NCI-H1436 treated with DMSO at 0.1 percent for 48 hours (cell line): Measurements from ENCODE around the gene GGT6.

Experiments
- DNase-seq: peaks from one replicate; lab custom pipeline; 2025; lab: John Stamatoyannopoulos, UW

GGT6 gene

DNA sequence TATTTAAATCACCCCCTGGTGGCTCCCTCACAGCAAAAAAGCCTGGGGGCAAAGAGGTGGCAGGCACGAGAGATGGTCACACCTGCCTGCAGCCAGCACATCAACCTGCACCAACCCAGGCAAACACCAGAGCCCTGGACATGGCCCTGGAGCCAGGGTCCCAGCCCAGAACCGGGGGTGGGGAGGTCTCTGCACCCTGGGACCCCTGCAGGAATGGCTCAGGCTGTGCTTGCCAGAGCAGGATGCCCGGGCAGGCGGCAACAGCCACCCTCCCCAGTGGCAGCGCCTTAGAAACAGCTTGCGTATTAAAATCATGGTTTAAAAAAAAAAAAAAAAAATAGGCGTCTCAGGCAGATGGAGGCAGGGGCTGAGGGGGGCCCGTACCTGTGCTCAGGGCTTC is 21.4 kb downstream of the GGT6 start:
- DNase-seq = no peak

DNA sequence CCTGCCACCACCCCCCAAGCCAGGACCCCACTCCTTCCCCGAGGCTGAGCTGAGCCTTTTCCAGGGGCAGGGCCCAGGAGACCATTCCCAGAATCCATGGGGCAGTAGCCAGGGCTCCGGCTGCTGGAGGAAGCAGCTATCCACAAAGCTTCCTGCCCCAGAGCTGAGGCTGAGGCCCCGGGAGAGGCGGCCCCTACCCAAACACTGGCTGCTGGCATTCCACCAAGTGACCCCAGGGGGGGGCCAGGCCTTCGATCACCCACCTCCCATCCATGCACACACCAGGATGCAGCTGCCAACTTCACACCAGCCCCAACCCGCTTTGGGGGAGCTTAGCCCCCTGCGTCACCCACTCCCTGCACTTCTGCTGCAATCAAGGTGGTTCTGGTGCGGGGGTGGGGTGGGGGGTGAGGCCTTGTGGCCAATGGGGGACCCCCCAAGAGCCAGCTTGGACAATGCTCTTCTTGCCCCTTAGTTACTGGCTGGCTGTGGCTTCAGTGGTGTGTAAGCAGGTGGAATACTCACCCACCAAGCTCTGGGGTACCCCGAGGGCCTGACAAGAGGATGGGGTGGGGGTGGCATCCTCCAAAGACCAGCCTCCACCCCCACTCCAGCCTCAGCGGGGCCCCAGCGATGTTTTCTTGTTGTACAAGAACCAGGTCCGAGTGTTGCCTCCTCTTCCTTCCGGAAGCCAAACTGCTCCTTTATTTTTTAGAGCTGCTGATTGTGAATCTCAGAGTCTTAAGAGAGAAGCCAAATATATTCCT is 22.0 kb downstream of the GGT6 start:
- no peak for DNase-seq

DNA sequence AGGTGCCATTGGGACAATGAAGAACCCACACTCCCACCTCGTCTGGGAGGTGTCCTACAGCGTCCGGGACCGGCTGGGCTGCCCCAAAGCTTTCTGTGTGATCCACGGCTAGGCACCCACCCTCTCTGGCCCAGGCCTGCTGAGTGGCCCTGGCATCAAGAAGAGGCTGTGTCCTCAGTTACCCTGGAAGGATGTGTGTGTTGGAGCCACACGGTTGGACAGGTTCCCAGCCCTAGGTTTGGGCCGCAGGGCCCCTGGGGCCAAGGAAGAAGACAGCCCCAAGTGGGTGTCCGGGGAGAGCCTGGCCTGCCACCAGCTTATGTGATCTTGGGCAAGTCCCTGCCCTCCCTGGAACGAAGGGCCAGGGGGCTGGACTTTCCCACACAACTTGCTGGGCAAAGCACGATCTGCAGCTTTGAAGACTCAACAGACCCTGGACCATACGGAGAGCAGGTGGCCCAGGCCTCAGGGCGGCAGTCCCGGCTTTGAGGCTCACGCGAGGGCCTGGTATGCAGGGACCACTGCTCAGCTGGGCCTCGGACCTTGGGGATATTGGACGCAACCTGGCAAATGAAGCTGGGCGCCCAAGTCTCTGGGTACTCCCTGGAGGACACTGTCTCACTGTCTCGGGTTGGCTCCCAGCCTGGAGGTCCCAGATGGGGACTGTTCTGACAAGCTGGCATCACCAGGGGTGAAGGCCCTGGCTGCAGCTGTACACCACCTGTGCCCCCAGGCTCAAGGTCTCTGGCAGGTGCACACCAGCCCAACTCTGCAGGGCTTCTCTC is 22.7 kb downstream of the GGT6 start:
- DNase-seq = no peak

DNA sequence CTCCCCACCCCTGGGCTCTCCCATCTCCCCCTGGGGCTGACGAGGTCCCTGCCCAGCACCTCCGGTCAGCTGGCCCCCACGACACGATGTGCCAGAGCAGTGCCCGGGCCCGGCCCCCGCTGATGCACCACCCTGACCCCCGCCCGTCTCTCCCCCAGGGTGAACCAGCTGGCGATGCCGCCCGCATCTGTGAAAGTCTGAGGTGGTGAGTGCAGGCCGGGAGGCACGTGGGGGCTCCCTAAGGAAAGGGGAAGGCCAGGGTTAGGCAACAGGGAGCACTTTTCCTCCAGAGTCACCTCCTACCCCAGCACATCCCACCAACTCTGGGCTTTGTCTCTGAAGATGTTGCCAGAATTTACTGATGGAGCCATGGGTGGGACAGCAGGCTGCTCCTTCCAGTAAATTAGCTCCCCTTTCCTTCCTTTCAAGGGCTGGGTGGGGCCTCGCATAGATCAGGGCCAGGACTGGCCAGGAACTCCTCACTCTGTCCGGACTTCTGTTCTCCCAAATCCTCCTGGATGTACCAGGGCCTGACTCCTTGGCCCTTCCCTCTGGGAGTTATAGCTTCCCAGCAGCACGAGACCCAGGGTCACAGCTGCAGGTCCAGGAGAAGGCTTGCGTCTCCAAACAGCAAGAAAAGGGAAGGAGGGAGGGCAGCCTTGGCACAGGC is 23.5 kb downstream of the GGT6 start:
- DNase-seq = no peak

DNA sequence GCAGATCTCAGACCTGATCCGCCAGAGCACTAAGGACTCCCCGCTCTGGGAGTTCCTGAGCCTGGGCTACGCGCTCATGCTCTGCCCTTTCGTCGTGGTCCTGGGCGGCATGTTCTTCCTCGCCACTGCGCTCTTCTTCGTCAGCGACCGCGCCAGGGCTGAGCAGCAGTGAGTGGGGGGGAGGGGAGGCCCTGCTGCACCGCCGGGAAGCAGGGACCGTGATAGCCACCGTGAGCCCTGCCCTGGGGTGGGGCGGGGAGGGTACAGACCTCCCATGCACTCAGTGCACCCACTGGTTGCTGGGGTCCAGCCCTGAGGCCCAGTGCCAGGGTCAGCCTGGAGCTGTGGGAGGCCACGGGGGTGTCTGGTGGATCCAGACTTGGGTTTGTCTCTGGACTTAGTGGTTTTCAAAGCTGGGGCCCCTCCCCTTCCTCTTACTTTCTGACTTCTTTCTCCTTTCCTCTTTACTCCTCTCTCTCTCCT is 24.1 kb downstream of the GGT6 start:
- DNase-seq = no peak

DNA sequence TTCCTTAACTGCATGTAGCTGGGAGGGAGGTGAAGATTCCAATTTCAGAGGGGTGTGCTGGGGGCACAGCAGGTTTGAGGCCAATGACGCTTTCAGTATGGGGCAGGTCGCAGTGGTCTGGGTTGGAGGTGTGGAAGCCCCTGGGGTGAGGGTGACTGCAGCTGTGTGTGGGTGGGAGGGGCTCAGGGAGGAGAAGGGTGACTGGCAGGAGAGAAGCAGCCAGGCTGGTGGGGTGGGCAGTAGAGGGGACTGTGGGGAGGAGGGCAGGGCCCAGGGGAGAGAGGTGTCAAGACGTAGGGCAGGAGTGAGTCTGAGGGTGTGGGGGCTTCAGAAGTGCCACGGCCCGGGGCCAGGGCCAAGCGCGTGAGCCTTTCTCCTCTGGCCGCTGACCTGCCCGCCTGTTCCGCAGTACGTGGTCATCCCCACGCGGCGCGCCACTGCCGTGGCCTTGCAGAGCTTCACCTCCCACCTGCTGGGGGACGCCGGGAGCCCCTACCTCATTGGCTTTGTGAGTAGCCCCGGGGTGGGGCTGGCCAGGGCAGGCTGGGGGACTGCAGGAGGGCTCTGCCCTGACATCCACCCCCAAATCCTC is 24.6 kb downstream of the GGT6 start:
- DNase-seq = no peak

DNA sequence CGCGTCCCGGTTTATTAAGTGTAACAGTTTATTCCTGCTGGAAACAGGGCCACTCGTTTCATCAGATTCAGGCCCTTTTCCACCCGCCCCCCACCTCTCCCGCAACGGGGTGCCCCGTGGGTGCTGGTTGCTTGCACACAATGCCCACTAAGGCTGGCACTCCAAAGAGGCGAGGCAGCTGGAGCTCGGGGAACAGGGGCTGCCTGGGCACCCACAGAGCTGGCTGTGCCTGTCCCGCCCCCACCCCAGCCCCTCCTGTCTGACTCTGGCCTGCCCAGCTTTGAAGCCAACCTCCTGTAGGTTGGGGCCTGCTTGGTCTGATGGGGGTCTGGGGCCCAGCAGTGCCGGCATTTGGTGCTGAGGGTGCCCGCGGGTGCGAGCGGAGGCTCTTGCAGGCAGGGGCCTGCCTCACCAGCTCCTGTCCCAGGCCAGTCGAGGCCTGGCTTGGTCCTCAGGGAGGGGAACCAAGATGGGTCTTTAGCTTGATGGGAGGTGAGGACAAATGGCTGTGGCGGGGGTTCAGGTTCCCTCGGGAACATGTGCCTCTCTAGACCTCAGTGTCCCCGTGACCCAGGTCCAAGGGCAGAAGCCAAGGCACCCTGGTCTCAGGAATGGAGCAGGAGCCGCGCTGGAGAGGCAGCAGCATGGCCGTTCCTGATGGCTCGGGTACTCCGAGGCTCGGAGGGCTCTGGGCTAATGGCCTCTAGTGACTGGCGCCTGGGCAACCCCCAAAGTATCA is 25.3 kb downstream of the GGT6 start:
- no peak for DNase-seq

DNA sequence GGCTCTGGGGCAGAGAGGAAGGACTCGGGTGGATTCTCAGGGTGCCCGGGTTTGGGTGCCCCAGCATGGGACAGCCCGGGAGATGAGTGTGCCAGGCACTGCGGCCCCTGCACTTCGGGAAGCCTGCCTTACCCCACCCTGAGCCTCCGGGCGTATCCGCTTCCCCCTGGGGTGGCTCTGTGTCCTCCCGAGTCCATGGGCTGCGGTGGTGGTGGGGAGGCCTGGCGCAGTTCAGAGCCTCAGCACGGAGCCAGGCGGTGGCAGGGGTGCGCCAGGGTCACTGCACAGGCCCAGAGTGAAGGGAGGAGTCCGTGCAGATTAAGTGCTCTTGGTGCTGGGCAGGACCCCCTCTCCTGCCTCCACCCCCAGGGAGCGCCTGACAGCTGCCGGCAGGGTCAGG is 25.9 kb downstream of the GGT6 start:
- no peak for DNase-seq

DNA sequence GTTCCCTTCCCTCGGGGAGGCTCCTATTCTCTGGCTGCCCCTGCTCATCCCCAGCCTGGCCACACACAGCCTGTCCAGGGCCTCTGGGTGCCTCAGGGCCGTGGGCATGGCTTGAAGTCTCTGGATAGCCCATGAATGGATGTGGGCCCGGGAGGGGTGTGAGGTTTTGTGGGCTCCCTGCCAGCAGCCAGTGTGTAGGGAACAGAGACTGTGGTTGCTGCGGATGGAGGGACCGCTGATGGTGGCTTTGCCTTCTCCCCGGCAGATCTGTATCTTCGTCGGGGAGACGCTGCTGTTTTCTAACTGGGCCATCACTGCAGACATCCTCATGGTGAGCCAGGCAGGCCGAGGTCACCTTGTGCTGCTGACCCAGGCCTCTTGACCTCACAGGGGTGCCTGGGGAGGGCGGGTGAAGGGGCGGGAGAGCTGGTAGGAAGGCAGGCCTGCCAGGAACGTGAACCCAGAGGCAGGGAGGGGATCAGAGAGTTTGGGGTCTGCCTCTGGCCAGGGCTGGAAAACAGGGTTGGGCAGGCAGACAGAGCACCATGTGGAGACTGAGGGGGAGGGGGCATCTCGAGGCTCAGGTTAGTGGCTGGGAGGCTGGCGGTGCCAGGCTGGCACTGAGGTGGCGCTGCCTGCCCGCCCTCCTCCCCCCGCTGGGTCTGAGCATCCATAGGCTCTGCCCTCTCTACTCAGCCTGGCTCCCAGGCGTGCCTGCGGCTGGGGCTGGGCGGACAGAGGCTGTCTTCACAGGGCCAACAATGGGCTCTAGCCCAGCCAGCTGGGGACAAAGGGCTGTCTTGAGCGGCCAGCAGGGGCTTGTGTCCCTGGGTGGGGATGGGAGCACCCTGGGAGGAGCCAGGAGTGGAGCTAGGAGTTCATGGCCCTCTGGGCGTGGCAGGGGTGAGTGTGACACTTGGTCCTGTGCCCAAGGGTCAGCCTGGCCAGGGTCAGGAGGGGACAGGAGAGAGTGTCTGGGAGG is 26.6 kb downstream of the GGT6 start:
- no peak for DNase-seq

DNA sequence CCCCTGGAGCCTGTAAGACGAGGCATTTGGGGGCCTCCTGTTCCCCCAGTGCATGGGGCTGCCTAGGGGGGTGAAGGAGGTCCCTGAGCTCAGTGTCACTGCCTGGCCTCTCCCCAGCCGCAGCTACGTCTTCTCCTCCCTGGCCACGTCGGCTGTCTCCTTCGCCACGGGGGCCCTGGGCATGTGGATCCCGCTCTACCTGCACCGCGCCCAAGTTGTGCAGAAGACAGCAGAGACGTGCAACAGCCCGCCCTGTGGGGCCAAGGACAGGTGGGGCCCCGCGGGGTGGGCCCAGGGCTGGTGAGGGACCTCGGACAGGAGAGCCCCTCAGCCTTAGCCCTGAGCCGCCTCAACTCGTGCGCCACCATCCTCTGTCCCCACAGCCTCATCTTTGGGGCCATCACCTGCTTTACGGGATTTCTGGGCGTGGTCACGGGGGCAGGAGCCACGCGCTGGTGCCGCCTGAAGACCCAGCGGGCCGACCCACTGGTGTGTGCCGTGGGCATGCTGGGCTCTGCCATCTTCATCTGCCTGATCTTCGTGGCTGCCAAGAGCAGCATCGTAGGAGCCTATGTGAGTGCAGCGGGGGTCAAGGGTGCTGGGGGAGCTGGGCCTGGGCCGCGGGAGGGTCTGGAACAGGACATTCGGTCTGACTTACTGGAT is 27.4 kb downstream of the GGT6 start:
- DNase-seq = no peak

DNA sequence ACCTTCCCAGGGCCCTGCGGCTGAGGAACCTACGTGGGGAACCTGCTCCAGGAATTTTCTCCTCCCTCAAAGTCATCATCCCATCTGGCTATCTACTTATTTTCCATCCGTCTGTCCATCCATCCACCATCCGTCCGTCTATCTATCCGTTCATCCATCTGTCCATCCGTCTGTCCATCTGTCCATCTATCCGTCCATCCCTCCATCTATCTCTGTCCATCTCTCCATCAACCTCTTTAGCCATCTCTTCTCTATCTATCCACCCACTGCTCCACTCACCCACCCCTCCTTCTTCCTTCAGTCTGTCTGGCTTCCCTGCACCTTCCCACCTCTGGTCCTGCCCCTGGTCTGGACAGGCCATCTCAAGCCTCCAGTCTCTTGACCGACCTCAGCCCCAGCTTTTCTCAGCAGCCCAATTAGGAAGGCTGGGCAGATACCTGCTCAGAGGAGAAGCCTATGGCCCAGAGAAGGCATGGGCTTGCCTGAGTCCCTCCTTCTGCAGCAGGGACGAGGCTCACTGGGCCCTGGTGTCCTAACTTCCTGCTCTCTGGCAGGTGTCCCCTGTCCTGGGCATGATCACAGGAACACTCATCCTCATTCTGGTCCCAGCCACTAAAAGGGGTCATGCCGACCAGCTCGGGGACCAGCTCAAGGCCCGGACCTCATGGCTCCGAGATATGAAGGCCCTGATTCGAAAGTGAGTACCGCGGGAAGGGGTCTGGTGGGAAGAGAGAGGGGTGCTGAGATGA is 28.2 kb downstream of the GGT6 start:
- DNase-seq = no peak

DNA sequence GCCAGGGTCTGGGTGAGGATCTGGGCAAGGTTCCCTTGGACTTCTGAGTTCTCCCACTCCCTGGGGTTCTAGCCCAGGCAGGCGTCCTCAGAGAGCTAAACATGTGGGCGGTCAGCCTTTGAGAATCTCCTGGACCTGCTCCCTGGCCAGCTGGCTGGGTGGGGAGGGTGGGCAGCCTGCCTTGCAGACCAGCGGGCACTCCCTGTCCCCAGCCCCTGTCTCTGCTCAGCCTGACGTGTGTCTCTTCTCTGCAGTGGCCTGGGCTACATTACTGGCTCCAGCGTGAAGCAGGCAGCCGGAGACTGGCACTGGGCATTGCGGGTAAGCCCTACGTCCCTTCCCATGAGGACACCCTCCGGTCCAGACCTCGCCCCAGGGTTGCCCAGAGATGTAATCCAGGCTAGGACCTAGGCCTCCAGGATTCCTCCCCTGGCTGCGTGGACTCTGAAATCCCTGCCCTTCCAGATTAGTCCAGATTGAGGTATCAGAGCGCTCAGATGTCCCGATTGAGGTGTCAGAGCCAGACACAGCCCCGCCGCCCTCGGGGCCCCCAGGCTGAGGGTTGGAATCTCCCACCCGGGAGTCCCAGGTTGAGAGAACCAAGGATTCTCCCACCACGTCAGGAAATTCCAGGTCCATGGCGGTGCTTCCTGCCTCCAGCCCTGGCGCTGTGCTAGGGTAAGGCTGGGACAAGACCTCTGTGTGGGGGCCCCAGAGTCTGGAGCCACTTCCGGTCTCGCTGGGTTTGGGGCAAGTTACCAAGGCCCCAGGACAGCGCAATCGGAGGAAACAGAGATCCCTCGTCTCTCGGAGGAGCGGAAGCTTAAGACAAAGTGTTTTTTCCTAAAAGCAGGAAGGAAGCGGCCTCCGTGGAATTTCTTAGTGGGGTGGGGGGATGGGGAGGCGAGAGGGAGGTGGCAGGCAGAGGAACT is 29.3 kb downstream of the GGT6 start:
- DNase-seq = no peak

DNA sequence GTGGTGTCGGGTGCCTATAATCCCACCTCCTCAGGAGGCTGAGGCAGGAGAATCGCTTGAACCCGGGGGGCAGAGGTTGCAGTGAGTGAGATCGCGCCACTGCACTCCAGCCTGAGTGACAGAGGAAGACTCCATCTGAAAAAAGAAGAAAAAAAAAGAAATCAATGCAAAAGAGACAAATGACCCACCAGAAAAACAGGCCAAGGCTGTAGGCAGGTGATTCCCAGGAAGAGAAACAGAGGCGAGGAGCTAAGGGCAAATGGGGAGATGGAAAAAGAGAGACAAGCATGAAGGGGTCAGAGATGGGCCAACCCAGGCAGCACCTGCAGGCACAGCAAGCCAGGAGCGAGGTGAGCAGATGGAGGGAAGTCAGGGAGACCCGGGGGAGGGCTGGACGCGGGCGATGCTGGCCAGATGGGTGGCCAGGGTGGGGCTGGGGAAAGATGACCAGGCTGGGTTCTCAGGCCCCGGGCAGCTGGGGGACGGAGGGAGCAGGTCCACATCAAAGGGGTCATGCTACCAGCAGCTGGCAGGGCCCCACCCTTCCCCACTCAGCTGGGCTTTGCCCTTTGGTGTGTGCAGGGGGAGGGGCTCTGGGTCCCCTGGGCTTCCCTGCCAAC is 30.7 kb downstream of the GGT6 start:
- no peak for DNase-seq

DNA sequence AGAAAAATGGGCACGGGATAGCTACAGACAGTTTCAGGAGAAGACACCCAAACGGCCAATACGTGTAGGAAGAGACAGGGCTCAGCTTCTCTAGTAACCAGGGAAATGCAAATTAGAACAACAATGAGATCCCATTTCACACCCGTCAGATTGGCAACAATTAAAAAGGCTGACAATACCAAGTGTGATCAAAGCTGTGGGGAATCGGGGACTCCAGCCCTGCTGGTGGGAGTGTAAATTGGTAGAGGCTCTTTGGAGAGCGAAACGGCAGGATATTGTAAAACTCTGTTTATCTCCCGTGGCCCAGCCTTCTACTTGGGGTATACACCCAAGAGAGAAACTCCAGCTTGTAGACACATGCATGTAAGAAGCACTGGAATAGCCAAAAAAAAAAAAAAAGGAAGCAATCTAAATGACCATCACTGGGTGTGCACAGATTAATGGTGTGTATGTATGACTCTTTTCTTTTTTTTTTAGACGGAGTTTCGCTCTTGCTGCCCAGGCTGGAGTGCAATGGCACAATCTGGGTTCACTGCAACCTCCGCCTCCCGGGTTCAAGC is 32.7 kb downstream of the GGT6 start:
- DNase-seq = no peak

DNA sequence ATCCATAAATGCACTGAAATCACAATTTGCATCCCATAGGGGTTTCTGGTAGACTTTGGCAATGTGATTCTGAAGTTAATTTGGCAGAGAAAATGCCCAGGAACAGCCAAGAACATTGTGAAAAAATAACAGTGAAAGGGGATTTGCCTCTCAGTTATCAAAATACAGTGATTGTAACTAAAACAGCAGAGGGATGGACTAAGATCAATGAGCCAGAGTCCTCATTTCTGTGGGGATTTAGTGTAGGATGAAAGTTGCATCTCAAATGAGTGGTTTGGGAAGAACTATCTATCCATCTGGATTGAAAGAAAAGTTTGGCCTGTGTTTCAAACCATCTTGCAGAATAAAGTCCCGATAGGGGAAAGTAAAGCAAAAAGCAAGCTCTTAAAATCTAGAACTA is 33.2 kb downstream of the GGT6 start:
- DNase-seq = no peak

DNA sequence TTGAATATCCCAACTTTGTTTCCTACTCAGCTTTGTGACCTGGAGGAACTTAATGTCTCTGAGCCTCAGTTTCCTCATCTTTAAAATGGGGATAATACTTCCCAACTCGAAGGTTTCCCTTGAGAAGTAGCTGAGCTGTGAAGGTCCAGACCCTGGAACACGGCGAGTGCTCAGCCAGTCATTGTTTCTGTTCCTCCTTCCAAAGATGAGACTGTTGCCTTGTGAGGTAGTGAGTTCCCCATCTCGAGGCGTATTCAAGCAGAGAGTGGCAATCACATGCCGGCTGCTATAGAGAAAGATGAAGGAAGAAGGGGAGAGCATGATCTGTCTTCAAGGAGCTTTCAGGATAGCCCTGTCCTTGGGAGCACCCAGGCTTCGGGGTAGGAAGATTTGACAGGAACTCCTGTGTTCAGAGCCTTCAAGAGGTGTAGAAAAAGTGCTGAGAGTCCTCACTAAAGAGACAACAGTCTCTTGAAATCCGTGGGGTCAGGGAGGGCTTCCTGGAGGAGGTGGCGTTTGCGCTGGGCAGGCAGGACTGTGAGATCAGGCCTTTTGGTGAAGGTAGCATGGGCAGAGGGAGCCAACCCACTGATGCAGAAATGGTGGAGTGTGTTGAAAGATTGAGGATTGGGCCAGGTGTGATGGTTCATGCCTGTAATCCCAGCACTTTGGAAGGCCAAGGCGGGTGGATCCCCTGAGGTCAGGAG is 34.5 kb downstream of the GGT6 start:
- no peak for DNase-seq

DNA sequence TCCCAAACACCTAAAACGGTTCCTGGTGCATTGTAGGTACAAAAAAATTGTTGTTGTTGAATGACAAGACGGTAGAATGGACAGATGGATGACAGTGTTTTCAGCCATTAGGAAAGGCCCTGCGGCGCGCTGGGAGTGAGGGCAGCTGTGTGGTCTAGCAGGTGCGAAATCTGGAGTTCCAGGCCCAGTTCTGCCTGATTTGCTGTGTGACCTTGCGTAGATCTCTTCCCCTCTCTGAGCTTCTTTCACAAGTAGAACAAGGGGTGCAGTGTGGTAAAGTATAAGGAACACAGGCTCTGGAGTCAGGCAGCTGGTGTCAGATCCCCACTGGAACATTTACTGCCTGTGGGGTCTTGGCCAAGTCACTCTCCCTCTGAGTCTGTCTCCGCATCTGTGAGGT is 36.4 kb downstream of the GGT6 start:
- DNase-seq = no peak
